ENCODE data around the gene NPEPPS. TPM values are rescaled to one million over a fixed set of nuclear protein-coding genes. Genes with fewer than 3 reads are reported as not detected.

The NPEPPS gene
- total and polyA plus RNA-seq, 2 of the 8 experiments (the other 6 are each of a cell fraction or from before 2014, with no cell fraction given) = 53.6 to 118 TPM

GRCh38 chr17:47605011-47605410 lies 74.1 kb downstream of the NPEPPS start:
- Histone ChIP-seq H3K9me3 (ENCODE audit: insufficient read depth in 2 of 2, low read depth in 1 of 2, low read length in 1 of 2) (no peaks in the 10 kb centered on the region), H3K36me3 (ENCODE audit: control insufficient read depth in 2 of 4, insufficient read depth in 4 of 4, low read length in 3 of 4) (peaks cover 11 to 60% (median 32%) of the 10 kb centered on the region in 4 experiments; a peak in 7 of 8 replicates)

More at GRCh38 chr17:47605011-47605410, 74.1 kb downstream of the NPEPPS start:
- Histone ChIP-seq H3K23ac (ENCODE audit: insufficient read length) (no peak overlapping the region), H3K56ac (replicated peaks; ENCODE audit: insufficient read length, low read depth, low read length) (no peak overlapping the region), H2BK120ac (replicated peaks; ENCODE audit: low read depth, low read length) (no peak overlapping the region), H3K27ac (ENCODE audit: low read depth, low read length) (no peak overlapping the region), H3K27me3 (replicated peaks in 1 of 4; ENCODE audit: control insufficient read depth in 3 of 4, extremely low read depth in 1 of 4, insufficient read depth in 3 of 4, low read length in 3 of 4) (no peaks in the 10 kb centered on the region), H4K20me1 (replicated peaks in 1 of 2; ENCODE audit: control insufficient read depth in 1 of 2, insufficient read depth in 2 of 2, low read length in 2 of 2) (peaks cover 2% of the 10 kb centered on the region in 2 experiments), H2BK20ac (ENCODE audit: low read length) (no peak overlapping the region), H3K4me2 (ENCODE audit: insufficient read depth in 1 of 2, low read depth in 2 of 2, low read length in 2 of 2) (no peak overlapping the region), H3K4me3 (ENCODE audit: extremely low read depth in 1 of 4, insufficient read depth in 2 of 4, low read depth in 3 of 4, low read length in 4 of 4) (no peak overlapping the region), H3K9ac (replicated peaks in 1 of 4; ENCODE audit: extremely low read depth in 1 of 4, low read depth in 3 of 4, low read length in 3 of 4) (no peak overlapping the region), H3K79me2 (ENCODE audit: control insufficient read depth in 1 of 2, insufficient read depth in 2 of 2, low read length in 2 of 2) (no peaks in the 10 kb centered on the region), H3K79me1 (ENCODE audit: low read depth, low read length) (no peaks in the 10 kb centered on the region), H2AFZ (ENCODE audit: low read length) (no peak overlapping the region), H3K4ac (replicated peaks; ENCODE audit: insufficient read length, low read depth, low read length) (no peak overlapping the region), H4K5ac (ENCODE audit: insufficient read length, low read depth, low read length) (no peak overlapping the region), H3K23me2 (ENCODE audit: low read depth, low read length) (no peaks in the 10 kb centered on the region), H4K91ac (replicated peaks; ENCODE audit: insufficient read length, low read length) (no peak overlapping the region), H4K8ac (ENCODE audit: extremely low read depth, insufficient read depth, low read length) (no peak overlapping the region; the same call in 1 of the 2 replicates), H2AK5ac (ENCODE audit: low read depth, low read length) (no peak overlapping the region), H2BK5ac (ENCODE audit: low read depth, low read length) (no peak overlapping the region), H2BK15ac (ENCODE audit: low read length) (no peak overlapping the region), H3K4me1 (replicated peaks in 1 of 4; ENCODE audit: control insufficient read depth in 3 of 4, insufficient read depth in 4 of 4, low read length in 3 of 4) (no peaks in the 10 kb centered on the region), H3K18ac (ENCODE audit: extremely low read depth, low read length) (no peak overlapping the region), H3K14ac (ENCODE audit: insufficient read length) (no peak overlapping the region), H2BK12ac (ENCODE audit: low read depth, low read length) (no peak overlapping the region)
- ChIA-PET CTCF (ENCODE audit: partially characterized antibody) (interaction anchor here (1.0 to 3.7 kb wide), 3 partner anchors 10 to 104 kb away, joined by 3 to 22 read pairs (median 10); no protein-coding TSS in a partner anchor), POLR2A (ENCODE audit: partially characterized antibody) (interaction anchor here (1.5 kb wide), 1 partner anchor 44 kb away, joined by 3 read pairs; no protein-coding TSS in a partner anchor)
- no peak for TF ChIP-seq SRF (IDR thresholded peaks at IDR 0.05; ENCODE audit: low read depth, low read length)
- no peak for TF ChIP-seq POU5F1 (IDR thresholded peaks at IDR 0.05; ENCODE audit: low read depth, low read length)
- TF ChIP-seq CBX8 (IDR thresholded peaks at IDR 0.05; ENCODE audit: borderline replicate concordance, low read depth, low read length) = no peak
- TF ChIP-seq TAF7 (optimal IDR thresholded peaks at IDR 0.05; ENCODE audit: borderline replicate concordance, low read depth, low read length) = no peak
- no peak for TF ChIP-seq GABPA (IDR thresholded peaks at IDR 0.05; ENCODE audit: borderline replicate concordance, insufficient read depth, low read length)
- no peak for FAIRE-seq
- WGBS, 2 experiments (ENCODE audit: extremely low coverage in 1 of 2, insufficient coverage in 1 of 2, insufficient read length in 1 of 2, insufficient replicate concordance in 2 of 2, low coverage in 1 of 2, low lambda C conversion rate in 2 of 2, missing lambda C conversion rate in 1 of 2) = 80% methylated on average over 1 of the region's 1 CpG; no CpG with 5 or more reads in 1 of the 2 experiments
- no peak for DNase-seq (ENCODE audit: low read depth in 1 of 2, low spot score in 2 of 2)

All from H1 (cell line).